Measurements from ENCODE around the gene BCOR.

BCOR gene

DNA sequence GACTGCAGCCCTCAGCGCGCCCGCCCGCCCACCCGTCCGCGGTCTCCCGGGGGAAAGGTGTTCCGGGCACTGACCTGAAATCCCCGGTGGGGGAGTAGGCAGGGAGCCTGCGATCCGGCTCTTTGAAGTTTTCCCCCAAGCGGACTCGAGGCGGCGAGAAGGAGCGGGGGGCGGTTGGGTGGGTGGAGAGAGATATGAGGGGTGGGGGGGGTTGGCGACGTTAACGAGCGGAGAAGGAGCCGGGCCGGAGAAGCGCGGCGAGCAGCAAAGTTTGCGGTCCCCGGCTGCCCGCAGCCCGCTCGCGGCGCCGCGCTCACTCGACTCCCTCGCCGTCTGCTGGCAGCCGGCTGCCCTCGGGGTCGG lies 636 bp downstream of the BCOR start:
- no peak for DNase-seq

DNA sequence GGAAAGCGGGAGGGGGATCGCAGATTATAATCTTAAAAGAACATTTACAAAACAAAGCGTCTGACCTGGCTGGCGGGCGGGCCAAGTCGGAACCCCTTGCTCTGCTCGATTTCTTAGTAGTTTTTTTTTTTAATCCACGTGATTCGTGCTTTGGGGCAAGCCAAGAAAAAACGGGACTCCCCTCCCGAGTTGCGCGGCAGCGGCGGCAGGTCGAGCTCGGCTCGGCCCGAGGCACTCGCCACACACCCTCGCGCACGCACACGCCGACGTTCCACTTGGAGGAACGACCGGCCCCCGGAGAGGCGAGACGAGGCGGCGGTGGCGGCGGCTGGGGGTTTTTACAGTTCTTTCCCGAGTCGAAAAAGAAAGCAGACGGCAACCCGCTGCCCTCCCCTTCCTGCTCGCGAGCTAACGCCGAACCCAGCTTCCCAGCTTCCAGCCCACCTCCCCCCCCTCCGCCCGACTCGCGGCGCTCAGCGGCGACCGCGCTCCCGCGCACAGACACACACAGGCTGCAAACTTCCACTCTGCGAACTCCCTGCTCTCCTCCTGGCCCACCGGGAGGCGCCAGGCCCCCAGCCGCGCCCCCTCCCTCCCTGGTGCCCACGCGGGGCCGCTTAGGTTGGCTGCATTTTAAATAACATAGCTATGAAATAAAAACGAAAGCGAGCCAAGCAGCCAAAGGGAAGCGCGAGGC lies 1.2 kb downstream of the BCOR start:
- DNase-seq: peak; percentile 67

DNA sequence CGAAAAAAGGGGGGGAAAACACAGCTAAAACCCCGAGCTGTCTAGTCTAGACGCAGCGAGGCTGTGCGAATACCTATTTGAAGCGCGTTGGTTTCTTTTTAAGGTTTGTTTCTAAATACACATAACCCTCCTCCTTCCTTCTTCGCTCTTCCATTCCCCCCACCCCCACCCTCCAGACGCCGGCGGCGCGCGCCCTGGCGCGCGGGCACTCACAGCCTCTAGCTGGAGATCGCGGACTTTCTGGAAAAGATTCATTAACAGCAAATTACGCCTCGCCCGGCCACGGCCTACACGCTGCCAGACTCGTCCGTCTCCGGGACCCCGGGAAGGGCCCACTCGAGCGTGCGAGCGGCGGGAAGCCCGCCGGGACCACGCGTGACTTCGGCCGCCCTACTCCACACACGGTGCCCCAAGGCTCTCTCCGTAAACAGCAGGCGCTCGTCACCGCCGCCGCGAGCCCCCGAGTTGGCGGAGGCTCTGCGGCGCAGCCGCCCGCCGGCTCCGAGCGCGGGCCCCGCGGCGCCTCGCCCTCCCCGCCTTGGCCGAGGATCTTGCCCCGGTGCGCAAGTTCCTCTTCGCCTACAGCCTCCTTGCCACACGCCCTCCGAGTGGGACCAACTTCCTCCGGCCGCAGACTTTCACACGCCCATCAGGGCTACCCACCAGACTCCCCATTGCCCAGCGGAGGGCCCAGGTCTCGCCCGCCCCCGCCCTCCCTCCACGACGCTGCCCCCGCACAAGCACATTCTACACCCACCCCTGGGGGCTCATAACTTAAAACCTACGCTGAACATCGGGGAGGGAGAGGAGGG lies 2.0 kb downstream of the BCOR start:
- DNase-seq: peak; percentile 30

DNA sequence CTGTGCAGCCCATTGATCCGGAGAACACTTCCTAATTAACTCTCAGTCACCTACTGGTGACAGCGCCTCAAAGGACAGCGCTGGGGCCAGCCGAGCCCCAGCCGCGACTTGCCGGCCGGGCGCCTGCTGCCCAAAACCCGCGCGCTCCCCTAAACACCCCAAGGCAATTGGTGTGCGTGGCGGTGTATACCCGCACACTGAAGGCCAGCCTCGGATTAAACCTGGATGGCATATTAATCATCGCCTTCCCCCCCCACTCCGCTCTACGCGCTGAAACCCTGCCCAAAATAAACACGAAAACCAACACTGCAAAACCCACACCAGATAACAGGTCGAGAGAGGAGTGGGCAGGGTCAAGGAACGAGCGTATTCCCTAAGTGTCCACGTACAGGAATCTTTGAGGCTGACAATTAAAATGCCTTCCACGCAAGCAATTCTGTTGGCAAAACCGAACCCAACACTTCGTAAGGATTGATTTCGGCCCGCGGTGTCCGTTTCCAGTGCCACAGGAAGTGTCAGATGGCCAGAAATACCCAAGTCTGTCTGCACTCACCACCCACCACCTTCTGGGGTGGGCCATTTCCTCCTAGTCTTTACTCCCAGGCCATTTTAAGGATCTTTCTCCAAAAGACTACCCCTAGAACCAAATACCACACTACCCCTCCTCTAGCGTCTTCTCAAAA lies 2.7 kb downstream of the BCOR start:
- no peak for DNase-seq

DNA sequence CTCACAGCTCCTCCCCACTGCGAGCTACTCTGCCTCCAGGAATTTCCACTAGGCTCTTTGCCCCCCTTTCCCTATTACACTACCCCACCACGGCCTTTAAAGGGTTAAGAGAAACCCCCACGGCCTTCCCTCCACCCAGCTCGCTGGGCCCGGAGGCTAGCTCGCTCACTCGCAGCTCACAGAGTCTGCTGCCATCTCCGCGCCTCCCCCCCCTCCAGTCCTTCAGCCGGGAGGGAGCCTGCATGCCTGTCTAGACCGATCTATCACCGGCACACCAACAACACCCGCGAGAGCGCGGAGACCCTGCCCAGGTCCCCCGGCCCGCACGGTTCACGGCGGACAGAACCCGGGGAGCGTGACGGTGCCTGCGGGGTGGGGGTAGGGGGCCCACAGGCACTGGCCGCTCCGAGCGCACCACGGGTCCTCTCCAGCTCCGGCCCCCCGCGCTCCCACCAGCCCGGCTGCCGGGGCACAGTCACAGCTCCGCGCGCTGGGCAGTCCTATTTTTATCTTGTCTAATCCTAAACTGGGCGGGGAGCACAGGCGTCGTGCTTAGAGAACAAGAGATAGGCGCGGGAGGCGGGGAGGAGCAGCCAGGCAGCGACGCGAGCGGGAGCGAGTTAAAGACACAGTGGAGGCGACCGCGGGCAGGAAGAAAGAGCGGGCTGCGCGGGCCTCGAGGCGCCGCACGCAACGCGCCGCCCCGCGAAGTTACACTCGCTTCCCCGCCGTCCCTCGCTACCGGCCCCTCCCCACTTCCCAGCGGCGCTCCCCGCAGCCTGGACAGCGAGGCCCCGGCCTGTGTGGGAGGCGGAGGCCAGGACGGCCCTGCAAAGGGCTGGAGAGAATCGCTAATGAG lies 3.5 kb downstream of the BCOR start:
- peak; percentile 29 for DNase-seq

DNA sequence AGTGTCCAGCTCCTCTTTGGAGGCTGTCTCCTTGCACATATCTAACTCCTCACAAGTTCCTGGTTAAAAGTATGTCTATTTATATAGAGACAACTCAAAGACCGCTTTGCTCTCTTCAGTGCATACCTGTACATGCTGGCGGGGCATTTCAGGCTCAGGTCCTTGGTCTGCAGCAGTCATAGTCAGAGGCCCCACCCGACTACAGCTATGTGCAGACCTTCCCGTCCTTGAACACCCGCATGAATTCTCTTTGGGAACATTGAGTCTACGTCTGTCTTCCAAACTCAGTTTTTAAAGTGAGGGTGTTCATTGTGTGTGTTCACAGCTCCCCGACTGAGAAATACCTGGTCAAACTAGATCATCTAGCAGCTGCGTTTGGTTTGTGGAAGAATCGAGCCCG lies 4.2 kb downstream of the BCOR start:
- DNase-seq: no peak

DNA sequence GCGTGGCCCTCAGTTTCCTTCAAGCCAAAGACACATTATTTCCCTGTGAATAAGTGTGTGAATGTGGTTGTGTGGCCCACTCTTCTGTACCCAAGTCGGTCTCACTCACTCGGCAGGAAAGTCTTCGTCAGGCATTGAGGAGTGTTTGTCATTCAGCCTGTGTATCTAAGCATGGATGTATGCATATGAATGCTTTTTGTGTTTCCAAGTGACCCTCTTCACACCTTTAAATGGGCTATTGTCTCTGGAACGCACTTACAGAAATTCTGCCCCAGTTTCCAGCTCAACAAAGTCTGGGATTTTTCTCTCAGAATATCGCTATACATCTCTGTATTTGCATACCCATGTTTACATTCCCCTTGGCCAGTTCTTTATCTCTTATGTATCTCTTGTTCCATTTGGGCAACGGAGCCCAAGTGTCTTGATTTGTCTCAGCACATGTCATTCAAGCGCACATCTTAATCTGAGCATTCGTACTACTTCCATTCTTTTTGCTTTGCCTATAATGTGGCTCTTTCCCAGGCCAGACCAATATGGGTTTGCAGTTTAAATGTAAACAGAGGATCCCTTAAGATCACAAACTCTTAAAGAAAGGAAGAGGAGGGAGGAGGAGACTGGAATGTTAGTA lies 4.8 kb downstream of the BCOR start:
- no peak for DNase-seq

DNA sequence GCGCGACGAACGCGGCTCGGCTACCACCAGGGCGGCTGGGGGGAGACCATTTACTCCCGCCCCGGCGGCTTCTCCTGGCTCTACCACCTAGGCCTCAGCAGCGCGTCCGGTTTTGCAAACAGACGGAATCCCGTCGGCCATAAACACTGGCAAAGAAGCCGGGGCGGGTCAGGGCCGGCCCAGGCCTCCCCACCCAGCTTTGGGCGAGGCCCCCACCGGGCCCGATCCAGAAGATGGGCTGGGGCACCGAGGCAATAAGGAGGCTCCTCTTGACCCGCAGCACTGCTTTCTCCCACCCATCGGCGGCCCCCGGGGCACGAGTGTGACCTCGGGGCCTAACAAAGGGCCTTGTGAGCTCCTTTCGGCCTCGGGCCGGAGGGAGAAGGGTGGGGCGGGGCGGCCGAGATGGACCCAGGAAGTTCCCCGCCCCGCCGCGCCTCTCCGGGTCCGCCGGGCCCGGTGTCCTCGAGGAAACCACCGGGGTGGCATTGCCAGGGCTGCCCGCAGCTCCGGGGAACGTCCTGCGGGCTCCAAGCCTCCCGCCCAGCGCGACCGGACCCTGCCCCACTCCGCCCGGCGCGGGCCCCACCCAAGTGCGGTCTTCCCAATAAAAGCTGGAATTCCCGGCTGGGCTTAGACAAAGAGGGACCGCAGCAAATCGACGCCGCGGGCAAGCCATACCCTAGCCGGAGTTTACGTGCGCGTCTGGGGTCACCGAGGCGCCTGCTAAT lies 5.9 kb downstream of the BCOR start:
- no peak for DNase-seq

DNA sequence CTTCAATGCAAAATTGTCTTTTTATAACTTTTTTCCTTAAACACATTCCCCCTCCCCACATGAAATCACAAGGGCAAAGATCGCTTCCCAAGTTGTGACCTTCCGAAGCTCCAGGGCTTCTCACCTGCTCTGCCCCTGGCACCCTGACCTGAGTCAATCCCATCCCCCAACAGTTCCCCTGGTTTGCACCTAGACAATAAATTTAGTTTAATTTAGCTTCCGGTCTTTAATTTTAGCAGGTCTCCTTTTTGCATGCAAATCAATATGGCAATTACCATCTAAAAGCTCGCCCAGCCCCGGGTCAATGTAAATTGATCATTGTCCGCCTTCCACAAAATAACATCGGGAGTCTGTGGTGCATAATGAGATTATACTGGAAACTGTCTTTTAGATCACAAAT lies 6.8 kb downstream of the BCOR start:
- DNase-seq: no peak

DNA sequence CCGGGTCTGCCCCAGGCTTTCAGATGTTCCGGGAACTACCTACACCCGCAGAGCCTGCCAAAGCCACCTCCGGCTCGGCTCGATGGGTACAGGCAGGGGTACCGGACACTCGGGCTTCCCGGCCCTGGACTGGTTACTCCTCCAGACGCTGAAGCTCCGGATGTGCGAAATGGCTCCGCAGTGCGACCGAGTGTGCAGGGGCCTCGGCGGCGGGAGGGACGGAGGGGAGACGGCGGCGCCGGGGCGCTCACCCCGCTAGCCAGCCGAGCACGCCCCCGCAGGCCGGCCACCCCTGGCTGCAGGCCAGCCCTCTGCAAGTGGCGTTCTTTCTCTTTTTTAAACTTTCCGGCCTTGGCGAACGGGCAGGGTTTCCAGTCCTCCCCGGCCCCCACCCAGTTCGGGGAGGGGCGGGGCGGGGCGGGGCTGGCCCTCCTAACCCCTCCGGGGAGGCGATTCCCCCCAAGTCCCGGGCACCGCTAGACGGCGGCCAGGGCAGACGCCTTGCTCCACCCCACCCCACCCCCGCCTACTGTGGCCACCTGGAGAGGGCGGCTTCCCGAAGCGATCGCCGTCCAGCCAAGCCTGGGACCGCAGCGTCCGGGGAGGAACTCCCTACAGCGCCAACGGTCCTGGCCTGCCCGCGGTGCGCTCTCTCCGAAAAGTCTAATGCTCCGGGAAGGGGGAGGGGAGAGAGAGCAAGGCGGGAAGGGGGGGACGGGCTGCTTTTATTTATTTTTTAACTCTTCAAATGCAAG lies 7.5 kb downstream of the BCOR start:
- DNase-seq: no peak

DNA sequence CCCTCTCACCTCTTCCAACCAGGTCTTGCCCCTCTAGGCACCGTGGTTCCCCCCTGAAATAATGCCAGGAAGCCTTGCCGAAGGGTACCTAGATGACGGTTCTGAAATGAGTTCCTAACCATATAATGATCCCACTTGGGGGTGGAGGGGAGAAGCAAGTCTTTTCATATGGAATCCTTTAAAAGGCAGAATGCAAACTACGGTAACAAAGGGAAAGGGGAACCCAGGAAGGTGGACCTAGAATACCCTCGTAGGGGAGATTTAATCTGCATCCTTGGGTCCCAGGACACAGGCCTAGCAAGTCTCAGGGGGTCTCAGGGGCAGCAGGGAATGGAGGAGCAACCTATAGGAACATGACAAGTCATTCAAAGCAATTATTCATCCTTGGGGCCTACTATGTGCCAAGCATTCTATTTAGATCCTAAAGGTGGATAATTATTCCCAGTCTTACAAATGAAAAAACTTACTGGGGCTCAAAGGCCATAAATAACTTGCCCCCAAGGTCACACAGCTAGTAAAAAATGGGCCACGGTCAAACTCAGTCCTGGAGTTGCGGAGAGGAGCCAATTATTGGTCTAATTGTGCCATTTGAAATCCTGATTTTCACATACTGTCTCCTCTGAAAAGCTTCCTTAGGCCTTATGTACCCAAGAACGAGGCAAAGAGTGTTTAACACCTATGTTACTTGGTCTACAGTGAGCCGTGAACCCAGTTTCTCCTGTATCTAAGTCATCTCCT lies 8.8 kb downstream of the BCOR start:
- no peak for DNase-seq

DNA sequence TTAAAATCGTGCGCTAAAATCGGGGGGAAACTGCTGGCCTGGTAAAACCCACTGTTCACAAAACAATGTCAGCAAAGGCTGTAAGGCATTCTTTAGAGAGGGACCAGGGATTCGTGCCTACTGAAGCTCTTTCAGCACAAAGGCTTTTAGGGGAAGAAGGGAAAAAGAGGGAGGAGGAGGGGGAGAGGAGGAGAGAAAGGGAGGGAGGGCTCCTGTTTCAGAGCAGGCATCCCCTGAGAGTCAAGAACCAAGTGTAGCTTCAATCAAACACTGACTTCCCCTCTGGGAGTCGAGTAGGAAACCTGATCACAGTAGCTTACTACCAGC lies 9.5 kb downstream of the BCOR start:
- no peak for DNase-seq

DNA sequence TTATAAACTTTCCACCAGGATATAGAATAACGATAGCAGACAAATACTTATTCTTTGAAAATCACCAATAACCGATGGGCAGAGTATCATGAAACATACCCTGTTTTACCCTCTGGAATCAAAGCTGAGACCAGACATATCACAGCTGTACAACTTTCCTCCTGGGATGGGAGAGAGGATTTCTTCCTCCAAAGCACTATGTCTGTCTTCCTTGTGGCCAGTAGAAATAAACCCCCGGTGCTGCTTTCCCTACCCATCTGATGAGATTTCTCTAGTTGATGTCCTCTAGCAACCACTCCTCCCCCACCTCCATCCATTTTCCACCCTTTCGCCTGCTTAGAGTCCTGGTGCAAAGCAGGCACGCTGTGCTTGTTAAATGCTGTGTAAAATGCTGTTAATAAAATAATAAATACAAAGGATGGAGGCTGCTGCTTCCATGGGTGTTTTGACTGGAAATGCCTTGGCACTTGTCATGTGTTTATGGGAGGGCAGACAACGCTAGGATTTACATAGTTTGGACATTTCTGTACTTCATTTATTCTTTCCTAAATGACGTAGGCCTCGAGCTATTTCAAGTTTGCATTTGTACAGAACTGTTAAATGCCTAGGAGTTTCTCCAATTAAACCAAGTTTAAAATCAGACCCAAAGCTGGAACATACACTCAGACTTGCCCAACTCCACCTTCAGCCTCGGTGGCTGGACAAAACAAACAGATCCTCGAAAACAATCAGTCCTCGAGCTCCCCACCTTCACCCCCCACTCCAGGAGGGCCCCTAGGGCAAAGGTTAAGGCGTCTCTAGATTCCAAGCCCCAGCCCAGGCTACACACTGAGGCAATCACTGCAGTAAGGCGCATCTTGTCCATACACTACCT lies 10.1 kb downstream of the BCOR start:
- no peak for DNase-seq

DNA sequence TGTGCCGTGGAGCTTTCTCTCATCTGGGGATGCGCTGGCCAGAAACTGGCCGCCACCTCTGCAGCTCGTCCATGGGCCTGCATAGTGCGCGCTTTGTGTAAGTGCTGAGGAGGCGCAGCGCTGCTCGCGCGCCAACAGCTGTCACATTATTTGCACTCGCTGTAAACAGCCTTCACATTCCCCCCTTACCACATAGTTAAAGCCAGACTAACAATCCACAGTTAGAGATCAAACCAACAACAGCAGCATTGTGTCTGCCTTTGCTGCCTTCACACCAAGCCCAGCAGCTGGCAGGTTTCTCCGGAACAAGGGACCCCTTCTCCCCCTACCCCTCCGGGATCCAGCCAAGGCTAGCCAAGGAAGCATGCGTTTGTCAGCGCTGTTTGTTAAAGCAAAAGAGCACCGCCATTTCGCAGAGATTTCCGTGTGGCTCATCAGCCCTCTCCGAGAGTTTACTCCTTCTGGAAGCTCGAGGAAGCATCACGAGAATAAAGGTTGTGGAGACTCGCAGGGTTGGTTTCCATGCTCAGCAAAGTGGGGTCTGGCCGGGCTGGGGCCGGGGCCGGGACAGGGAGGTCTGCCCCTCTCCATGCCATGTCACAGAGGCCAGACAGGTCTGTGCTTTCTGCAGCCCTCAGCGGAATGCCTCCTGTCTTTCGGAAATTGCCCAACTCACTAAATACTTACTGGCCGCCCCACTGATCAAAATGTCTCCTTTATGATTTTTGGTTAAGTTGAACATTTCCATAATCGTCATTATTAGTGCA lies 11.0 kb downstream of the BCOR start:
- no peak for DNase-seq

DNA sequence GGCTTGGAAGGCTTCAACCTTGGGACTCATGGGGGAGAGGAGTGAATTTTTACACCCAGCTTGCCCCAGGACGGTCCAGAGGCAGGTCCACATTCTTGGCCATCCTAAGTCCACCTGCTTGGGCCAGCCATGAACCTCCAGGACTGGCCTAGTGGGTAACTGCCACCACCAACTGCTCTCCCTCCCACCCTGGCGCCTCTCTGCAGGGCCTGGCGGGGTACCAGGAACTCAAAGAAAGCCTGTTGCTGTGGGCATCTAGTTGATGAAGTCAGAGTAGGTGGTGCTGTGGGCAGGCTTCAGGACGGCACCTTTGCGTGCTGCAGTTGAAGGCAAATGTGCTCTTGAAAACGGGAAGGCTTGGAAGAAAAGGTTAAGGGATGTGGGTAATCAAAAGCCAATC lies 12.0 kb downstream of the BCOR start:
- DNase-seq: no peak

DNA sequence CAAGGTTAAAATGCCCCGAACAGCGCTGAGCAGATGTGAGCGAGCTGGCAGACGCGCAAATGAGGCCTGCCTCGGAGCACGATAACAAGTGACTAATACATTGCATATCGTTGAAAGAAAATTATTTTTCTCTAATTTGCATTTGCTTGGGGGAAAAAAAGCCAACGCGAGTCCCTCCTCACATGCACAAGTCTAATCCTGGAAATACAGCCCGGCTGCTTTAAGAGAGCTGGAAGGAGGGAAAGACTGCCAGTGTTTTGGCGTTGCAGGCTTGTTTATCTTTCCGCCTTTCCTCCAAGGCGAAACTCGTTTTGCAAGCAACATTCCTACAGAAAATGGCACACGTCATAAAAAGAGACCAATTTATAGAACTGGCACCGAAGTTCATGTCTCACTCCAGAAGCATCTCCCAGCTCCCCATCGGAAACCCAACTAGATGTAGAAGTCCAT lies 12.6 kb downstream of the BCOR start:
- no peak for DNase-seq

DNA sequence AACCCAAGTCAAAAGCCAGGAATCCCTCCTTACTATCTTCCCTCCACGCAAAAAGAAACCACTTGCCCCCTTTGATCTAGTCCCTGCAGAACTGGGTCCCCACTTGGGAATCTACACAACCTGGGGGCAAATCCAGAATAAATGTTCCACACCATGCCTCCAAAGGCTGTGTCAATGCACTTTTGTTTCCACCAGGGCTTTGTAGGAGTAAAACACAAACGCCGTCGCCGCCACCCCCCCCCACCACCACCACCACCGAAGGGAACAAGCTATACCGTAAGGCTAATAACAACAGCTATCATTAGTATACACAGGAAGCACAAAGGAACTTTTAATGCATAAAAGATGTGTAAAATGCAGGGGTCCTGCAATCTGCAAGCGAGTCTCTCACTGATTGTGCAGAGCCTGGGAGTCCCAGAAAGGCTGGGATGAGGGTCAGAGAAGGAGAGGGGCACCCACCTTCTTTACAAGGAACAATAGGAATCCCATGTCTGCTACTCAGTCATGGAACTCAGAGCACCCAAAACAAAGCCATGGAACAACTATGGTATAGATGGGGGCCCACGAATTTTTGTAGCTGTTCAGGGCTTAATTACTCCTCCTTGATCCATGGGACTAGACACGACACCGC lies 13.2 kb downstream of the BCOR start:
- no peak for DNase-seq

DNA sequence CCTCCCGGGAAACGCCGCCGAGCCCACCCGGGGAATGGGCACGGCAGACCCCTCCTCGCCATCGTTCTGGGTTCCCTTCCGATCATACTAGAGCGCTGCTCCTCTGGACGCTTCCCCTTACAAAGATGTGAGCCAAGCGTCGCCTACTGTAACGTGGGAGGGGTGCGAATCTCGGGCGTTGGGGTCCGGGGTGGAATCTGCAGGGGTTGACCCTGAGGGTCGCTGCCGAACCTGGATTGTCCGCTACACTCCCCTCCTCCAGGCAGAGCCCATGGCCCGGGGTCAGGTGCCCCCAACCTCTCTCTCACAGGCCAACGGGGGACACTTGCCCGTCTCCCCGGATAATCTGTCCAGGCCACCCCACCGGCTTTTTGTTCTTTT lies 13.8 kb downstream of the BCOR start:
- DNase-seq: no peak
